ENCODE results near the gene FOXP1.

DNA sequence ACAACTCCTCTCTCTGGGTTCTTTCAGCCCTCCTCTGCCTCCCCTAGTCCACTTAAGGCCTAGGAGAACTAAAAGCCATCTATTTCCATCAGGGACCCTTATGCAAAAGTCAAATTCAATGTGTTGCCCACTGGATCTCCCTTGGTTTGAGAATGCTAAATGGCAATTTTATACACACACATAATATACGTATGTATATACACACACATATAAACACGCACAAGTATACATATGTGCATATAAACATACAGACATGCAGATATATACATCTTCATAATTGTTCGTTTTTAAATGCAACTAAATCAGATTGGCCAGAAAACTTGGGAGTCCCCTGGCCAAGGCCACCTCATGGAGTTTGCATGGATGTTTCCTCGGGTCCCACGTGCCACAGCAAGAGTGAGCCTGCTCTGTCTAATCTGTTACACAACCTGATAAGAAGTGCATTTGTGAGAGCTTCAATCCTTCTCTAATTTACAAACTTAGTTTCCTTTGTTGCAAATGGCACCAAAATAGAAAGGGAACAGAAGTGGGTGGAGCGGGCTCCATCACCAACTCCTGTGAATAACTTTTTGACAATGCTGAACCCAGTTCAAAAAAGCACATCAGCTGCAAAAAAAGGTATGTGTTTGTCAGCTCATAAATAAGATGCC is 84.2 kb downstream of the FOXP1 start:
- TF ChIP-seq, protein P1, sequence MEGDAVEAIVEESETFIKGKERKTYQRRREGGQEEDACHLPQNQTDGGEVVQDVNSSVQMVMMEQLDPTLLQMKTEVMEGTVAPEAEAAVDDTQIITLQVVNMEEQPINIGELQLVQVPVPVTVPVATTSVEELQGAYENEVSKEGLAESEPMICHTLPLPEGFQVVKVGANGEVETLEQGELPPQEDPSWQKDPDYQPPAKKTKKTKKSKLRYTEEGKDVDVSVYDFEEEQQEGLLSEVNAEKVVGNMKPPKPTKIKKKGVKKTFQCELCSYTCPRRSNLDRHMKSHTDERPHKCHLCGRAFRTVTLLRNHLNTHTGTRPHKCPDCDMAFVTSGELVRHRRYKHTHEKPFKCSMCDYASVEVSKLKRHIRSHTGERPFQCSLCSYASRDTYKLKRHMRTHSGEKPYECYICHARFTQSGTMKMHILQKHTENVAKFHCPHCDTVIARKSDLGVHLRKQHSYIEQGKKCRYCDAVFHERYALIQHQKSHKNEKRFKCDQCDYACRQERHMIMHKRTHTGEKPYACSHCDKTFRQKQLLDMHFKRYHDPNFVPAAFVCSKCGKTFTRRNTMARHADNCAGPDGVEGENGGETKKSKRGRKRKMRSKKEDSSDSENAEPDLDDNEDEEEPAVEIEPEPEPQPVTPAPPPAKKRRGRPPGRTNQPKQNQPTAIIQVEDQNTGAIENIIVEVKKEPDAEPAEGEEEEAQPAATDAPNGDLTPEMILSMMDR (optimal IDR thresholded peaks at IDR 0.05 in 1 of 3, IDR thresholded peaks at IDR 0.05 in 1 of 3, conservative IDR thresholded peaks at IDR 0.05 in 1 of 3; ENCODE audit: extremely low read depth in 1 of 3, insufficient read depth in 2 of 3, low read length in 3 of 3), result no peak
- TF ChIP-seq EZH2 (IDR thresholded peaks at IDR 0.05; ENCODE audit: low read length), result no peak

All from keratinocyte (primary cell).